GM08714 (cell line): Measurements from ENCODE around the gene SALL3.
"Not testable (repeated sequence)": the region's sequence is repeated elsewhere in the genome, so short reads cannot be mapped to it uniquely, and the experiment has no call there.

ENCODE experiments used
- H3K4me3 ChIP-seq: fragments of 200-500 bp; sonication (Bioruptor generic); 2 replicates; pipeline ENCODE4 v1.5.1; 2014; ENCODE audit warnings: mild to moderate bottlenecking, low read length, inconsistent platforms
- ZNF274 ChIP-seq: IDR thresholded peaks from 2 replicates; pipeline ENCODE4 v1.6.1; 2012; ENCODE audit warnings: mild to moderate bottlenecking, low read depth, low read length

The SALL3 gene

GRCh38 chr18:78949216-78949615, 30.4 kb upstream of the SALL3 start:
- TF ChIP-seq ZNF274, result no peak
- no peak overlapping the region for H3K4me3 ChIP-seq

DNA sequence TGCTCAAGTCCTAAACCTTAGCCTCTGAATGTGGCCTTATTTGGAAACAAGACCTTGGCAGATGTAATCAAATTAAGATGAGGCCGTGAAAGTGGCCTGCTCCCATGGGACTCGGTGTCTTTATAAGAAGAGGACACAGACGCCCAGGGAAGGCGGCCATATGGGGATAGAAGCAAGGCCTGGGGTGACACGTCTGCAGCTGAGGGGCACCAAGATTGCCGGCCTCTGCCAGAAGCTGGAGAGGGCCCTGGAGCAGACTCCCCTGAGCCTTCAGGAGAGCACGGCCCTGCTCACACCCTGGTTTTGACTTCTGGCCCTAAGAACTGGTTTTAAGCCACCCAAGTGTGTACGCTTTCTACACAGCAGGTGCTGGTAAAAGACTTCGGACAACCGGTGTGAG, 29.2 kb upstream of the SALL3 start:
- no peak overlapping the region for H3K4me3 ChIP-seq
- no peak for TF ChIP-seq ZNF274

DNA sequence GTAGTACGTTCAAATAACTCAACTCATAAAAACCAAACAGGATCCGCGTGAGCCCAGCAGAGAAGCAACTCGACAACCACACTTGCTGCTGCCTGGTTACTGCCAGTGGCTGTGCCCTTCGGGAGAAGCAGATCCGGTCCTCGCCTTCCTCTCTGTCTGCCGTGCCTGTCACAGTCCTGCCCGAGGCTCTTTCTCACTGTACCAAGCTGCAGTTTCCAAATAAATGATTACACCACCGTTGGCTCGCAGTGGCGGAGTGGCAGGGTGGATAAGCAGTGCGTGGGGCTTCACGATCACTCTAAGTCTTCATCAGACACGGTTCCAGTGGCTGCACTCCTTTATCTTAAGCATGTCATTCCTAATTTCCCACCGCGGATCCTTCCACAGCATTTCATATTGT, 26.1 kb upstream of the SALL3 start:
- TF ChIP-seq ZNF274, result no peak
- H3K4me3 ChIP-seq, result no peak overlapping the region

DNA sequence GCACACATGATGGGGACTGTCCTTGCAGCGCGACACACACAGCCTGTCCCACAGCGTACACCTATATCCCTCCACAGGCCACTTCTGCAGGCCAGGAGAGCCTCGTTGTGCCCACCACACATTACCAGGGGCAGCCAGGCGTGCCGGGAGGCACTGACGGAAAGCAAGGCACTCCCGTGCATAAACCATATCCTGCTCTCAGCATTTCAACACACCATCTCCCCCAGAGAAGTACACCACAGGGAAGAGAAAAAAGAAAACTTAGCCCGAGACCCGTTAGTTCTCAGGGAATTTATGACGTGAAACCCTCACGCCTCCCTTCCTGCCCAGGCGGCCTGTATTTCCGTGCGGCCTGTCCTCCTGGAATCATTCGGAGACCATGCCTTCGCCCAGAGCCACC, 24.6 kb upstream of the SALL3 start:
- no peak for TF ChIP-seq ZNF274

GRCh38 chr18:78957140-78957539, 22.5 kb upstream of the SALL3 start:
- no peak for TF ChIP-seq ZNF274
- no peak overlapping the region for H3K4me3 ChIP-seq

More for the DNA sequence above, 24.6 kb upstream of the SALL3 start:
- H3K4me3 ChIP-seq, result no peak overlapping the region

- no peak for TF ChIP-seq ZNF274
These were observed 18.9 kb upstream of the SALL3 start for GRCh38 chr18:78960709-78961108.

DNA sequence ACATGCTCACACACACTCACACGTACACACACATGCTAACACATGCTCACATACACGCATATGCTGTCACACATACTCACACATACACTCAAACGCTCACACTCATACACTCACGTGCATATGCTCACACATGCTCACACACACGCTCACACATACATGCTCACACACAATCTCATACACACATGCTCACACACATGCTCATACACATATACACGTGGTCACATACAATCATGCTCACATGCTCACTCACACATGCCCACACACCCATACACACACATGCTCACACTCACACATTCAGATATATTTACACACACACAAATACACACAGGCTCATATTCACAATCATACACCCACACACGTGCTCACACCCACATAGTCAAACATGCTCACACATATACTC, 17.5 kb upstream of the SALL3 start:
- no peak for TF ChIP-seq ZNF274
- no peak overlapping the region for H3K4me3 ChIP-seq

More at GRCh38 chr18:78960709-78961108, 18.9 kb upstream of the SALL3 start:
- H3K4me3 ChIP-seq, result no peak overlapping the region

- not testable (repeated sequence) for H3K4me3 ChIP-seq
These were observed 14.9 kb upstream of the SALL3 start for GRCh38 chr18:78964727-78965126.

DNA sequence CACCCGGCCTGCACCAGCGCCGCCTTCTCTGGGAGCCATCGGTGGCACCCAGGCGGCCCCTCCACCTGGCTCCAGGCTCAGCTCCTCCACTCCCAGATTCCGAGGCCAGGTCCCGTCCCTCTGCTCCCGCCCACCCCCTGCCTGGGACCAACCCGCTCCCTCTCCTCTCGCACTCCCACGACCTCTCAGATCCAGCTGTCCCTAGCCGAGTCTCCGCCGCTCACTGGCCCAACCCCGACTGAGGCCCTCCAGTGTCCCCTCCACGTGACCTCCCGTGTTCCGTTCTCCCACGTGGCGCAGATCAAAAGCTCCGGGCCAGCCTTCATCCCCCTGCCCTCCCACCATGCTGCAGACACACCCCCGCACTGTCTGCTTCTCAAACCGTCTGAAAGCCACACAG, 14.4 kb upstream of the SALL3 start:
- no peak overlapping the region for H3K4me3 ChIP-seq
- no peak for TF ChIP-seq ZNF274

GRCh38 chr18:78965917-78966792, 13.5 kb upstream of the SALL3 start:
- no peak overlapping the region for H3K4me3 ChIP-seq
- no peak for TF ChIP-seq ZNF274

GRCh38 chr18:78966793-78967106, 12.9 kb upstream of the SALL3 start:
- TF ChIP-seq ZNF274, result no peak
- H3K4me3 ChIP-seq, result no peak overlapping the region

- TF ChIP-seq ZNF274, result no peak
- H3K4me3 ChIP-seq, result no peak overlapping the region
These were observed 11.9 kb upstream of the SALL3 start for GRCh38 chr18:78967692-78968091.

DNA sequence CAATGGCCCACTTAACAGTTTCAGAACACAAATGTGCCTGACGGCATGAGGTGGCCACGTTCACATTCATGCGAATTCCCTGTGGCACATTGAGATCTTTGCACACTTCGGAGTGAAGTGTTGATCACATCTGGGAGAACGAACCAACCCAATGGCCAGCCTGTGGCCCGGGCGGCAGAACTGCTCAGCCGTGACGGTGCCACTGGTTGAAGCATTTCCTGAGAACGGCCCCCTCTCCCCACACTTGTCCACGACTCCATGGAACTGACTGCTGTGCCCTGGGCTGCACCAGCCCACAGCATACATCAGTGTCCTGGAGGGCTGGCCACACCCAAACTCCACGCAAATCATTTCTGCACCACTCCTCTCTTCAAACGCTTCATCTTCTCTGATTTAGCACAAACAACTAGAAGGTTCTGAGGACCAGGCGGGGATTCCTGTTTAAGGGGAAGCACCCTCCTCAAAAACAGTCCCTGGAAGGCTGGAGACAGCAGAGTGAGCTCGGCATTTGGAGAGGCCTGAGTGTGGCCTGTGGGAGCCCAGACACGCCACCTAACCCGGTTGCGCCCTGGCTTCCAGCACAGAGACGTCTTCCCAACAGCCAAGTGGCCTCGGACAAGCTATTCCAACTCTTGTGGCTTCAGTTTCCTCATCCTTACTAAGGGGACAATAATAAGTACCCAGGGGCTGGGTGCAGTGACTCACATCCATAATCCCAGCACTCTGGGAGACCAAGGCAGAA, 9.9 kb upstream of the SALL3 start:
- no peak for TF ChIP-seq ZNF274
- no peak overlapping the region for H3K4me3 ChIP-seq

DNA sequence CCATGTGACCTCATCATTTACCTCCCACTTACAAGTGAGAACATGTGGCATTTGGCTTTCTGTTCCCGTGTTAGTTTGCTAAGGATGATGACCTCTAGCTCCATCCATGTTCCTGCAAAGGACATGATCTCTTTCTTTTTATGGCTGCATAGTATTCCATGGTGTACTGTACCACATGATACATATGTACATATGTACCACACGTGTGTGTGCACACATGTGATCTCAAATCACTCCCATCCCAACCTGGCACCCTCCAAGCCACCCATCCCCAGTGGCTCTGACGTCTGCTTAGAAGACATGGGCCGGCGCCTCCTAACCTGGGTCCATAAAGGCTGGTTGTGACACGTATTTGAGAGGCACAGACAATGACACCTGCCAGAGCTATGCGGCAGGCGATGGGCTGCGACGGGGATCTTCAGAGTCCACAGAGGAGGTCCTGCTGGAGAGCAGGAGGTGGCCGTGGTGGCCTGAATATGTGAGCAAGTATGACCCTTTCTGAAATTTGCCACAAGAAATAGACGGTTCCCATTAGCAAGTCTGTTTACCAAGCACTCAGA, 8.8 kb upstream of the SALL3 start:
- TF ChIP-seq ZNF274, result no peak
- no peak overlapping the region for H3K4me3 ChIP-seq
